Endothelial cell (in vitro differentiated cells): Measurements from ENCODE around the gene SORBS1. TPM values are rescaled to one million over a fixed set of nuclear protein-coding genes. Genes with fewer than 3 reads are reported as not detected.

Experiments used
- DNase-seq: peaks from one replicate; pipeline ENCODE4 v3.0.0; 2021; ENCODE audit warnings: low spot score
- H3K27ac Mint-ChIP-seq: one replicate; pipeline ENCODE4 v1.8.0; 2021; ENCODE audit warnings: mixed read lengths, inconsistent platforms; ENCODE audit not compliant: unreplicated experiment
- H3K27me3 Mint-ChIP-seq: one replicate; pipeline ENCODE4 v1.8.0; 2021; ENCODE audit warnings: mild to moderate bottlenecking, moderate library complexity, mixed read lengths, inconsistent platforms; ENCODE audit not compliant: unreplicated experiment
- H3K36me3 Mint-ChIP-seq: one replicate; pipeline ENCODE4 v1.8.0; 2021; ENCODE audit warnings: mild to moderate bottlenecking, low read depth, mixed read lengths, inconsistent platforms; ENCODE audit not compliant: unreplicated experiment
- H3K4me1 Mint-ChIP-seq: one replicate; pipeline ENCODE4 v1.8.0; 2021; ENCODE audit warnings: mild to moderate bottlenecking, mixed read lengths, inconsistent platforms; ENCODE audit not compliant: unreplicated experiment
- H3K4me3 Mint-ChIP-seq: one replicate; pipeline ENCODE4 v1.8.0; 2021; ENCODE audit warnings: mild to moderate bottlenecking, mixed read lengths, inconsistent platforms; ENCODE audit not compliant: unreplicated experiment
- H3K9me3 Mint-ChIP-seq: one replicate; pipeline ENCODE4 v1.8.0; 2021; ENCODE audit warnings: mixed read lengths, inconsistent platforms; ENCODE audit not compliant: unreplicated experiment
- CTCF ChIP-seq: fragments of 200-600 bp; sonication (generic); IDR thresholded peaks from one replicate; pipeline ENCODE4 v1.5.0; 2021; ENCODE audit warnings: antibody characterized with exemption; ENCODE audit not compliant: unreplicated experiment
- total RNA-seq: library from RNA; stranded (reverse); fragmentation: NEBNext Ultra II Directional; extraction: Animal tissue kit (Norgen Biotek cat#: 25700); gene quantifications from one replicate; pipeline ENCODE4 v1.2.1, GENCODE V29; 2021; ENCODE audit not compliant: unreplicated experiment

SORBS1 gene
- total RNA-seq, 1 donor from 2014 or later = 103 TPM

GRCh38 chr10:95518455-95519452 lies 42.4 kb downstream of the SORBS1 start:
- no peak for TF ChIP-seq CTCF
- no peak overlapping the region for H3K27ac Mint-ChIP-seq
- peaks cover 8% of the 10 kb centered on the region for H3K36me3 Mint-ChIP-seq
- peaks cover 7% of the 10 kb centered on the region for H3K27me3 Mint-ChIP-seq
- DNase-seq = no peak
- H3K4me1 Mint-ChIP-seq = peaks cover 68% of the 10 kb centered on the region
- no peak overlapping the region for H3K4me3 Mint-ChIP-seq
- no peaks in the 10 kb centered on the region for H3K9me3 Mint-ChIP-seq

GRCh38 chr10:95517536-95518454 lies 43.4 kb downstream of the SORBS1 start:
- peak overlapping the region; percentile 71 for H3K27ac Mint-ChIP-seq
- H3K36me3 Mint-ChIP-seq = peaks cover 8% of the 10 kb centered on the region
- peaks cover 7% of the 10 kb centered on the region for H3K27me3 Mint-ChIP-seq
- H3K4me1 Mint-ChIP-seq = peaks cover 75% of the 10 kb centered on the region
- no peaks in the 10 kb centered on the region for H3K9me3 Mint-ChIP-seq
- DNase-seq = no peak
- TF ChIP-seq CTCF = no peak
- H3K4me3 Mint-ChIP-seq = no peak overlapping the region

- Mint-ChIP-seq H3K27ac (peak overlapping the region; percentile 92), H3K4me1 (peaks cover 80% of the 10 kb centered on the region), H3K27me3 (peaks cover 8% of the 10 kb centered on the region), H3K36me3 (peaks cover 8% of the 10 kb centered on the region), H3K9me3 (no peaks in the 10 kb centered on the region), H3K4me3 (peak overlapping the region; percentile 2)
- TF ChIP-seq CTCF = no peak
- no peak for DNase-seq
These were observed 44.3 kb downstream of the SORBS1 start for GRCh38 chr10:95516774-95517373.

- Mint-ChIP-seq H3K27ac (peak overlapping the region; percentile 92), H3K4me1 (peaks cover 94% of the 10 kb centered on the region), H3K9me3 (no peaks in the 10 kb centered on the region), H3K4me3 (peak overlapping the region; percentile 14), H3K36me3 (peaks cover 8% of the 10 kb centered on the region), H3K27me3 (peaks cover 10% of the 10 kb centered on the region)
- DNase-seq = no peak
- TF ChIP-seq CTCF = no peak
These were observed 47.2 kb downstream of the SORBS1 start for GRCh38 chr10:95513941-95514392.
